Activated CD4-positive, alpha-beta T cell treated with anti-CD3 and anti-CD28 coated beads for 1 hour (primary cell): Measurements from ENCODE around the gene AKAP6.

Source experiments
- DNase-seq: peaks from one replicate; pipeline ENCODE4 v3.0.0-alpha.2; 2020

Gene AKAP6

GRCh38 chr14:32630701-32631100, 301.6 kb downstream of the AKAP6 start:
- no peak for DNase-seq

- DNase-seq = no peak
Observed at GRCh38 chr14:32633224-32633859, 304.2 kb downstream of the AKAP6 start.

- no peak for DNase-seq
Observed at GRCh38 chr14:32633930-32634329, 304.8 kb downstream of the AKAP6 start.

GRCh38 chr14:32635061-32635719, 306.1 kb downstream of the AKAP6 start:
- no peak for DNase-seq

GRCh38 chr14:32637582-32637981, 308.5 kb downstream of the AKAP6 start:
- no peak for DNase-seq

- no peak for DNase-seq
Observed at GRCh38 chr14:32639208-32639607, 310.1 kb downstream of the AKAP6 start.

- DNase-seq = no peak
Observed at GRCh38 chr14:32645551-32645950, 316.5 kb downstream of the AKAP6 start.

GRCh38 chr14:32648434-32648833, 319.3 kb downstream of the AKAP6 start:
- DNase-seq = no peak

- no peak for DNase-seq
Observed at GRCh38 chr14:32650030-32650429, 320.9 kb downstream of the AKAP6 start.

- no peak for DNase-seq
Observed at GRCh38 chr14:32650665-32651064, 321.6 kb downstream of the AKAP6 start.

GRCh38 chr14:32654106-32654505, 325.0 kb downstream of the AKAP6 start:
- DNase-seq = no peak

- no peak for DNase-seq
Observed at GRCh38 chr14:32656601-32657000, 327.5 kb downstream of the AKAP6 start.

- no peak for DNase-seq
Observed at GRCh38 chr14:32657081-32657480, 328.0 kb downstream of the AKAP6 start.

GRCh38 chr14:32661216-32661615, 332.1 kb downstream of the AKAP6 start:
- DNase-seq = no peak

- no peak for DNase-seq
Observed at GRCh38 chr14:32662211-32662610, 333.1 kb downstream of the AKAP6 start.

GRCh38 chr14:32666308-32666707, 337.2 kb downstream of the AKAP6 start:
- DNase-seq = no peak

- DNase-seq = no peak
Observed at GRCh38 chr14:32667287-32667686, 338.2 kb downstream of the AKAP6 start.

GRCh38 chr14:32667791-32668190, 338.7 kb downstream of the AKAP6 start:
- DNase-seq = no peak

GRCh38 chr14:32669391-32669790, 340.3 kb downstream of the AKAP6 start:
- DNase-seq = no peak

GRCh38 chr14:32675433-32675832, 346.3 kb downstream of the AKAP6 start:
- no peak for DNase-seq

- no peak for DNase-seq
Observed at GRCh38 chr14:32677129-32677780, 348.2 kb downstream of the AKAP6 start.

GRCh38 chr14:32678088-32678487, 349.0 kb downstream of the AKAP6 start:
- DNase-seq = no peak

GRCh38 chr14:32679927-32680612, 351.0 kb downstream of the AKAP6 start:
- DNase-seq = no peak

- DNase-seq = no peak
Observed at GRCh38 chr14:32681598-32681997, 352.5 kb downstream of the AKAP6 start.
